OCI-LY3 (cell line): ENCODE data around the gene LYRM1.

Source experiments
- CTCF ChIP-seq: fragments of 200-600, 300-600 bp; sonication (generic); IDR thresholded peaks from 2 replicates; pipeline ENCODE4 v1.5.1; 2014; ENCODE audit warnings: antibody characterized with exemption, low read length, low read depth
- EZH2phosphoT487 ChIP-seq: fragments of 200-600 bp; shearing (Covaris generic); IDR thresholded peaks from 2 replicates; pipeline ENCODE4 v1.6.1; 2018; ENCODE audit warnings: antibody characterized with exemption, mixed run types, low read depth

DNA sequence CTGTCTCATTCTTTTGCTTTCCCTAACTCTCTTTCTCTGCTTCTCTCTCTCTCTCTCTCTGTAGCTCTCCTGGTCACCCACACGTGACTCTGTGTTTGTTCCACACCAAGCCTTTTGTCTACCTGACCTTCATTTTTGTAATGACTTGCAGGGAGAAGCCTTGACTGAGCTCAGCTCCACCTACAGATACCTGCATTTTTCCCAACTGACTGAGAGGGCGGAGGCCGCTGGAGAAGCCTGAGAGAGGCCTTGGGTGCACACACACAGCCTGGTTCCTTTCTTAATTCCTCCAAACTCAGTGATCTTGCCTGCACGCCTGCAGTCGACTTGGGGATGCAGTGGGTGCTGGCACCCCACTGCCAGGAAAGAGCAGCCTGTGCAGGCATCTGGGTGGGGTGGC, 68.8 kb downstream of the LYRM1 start:
- TF ChIP-seq CTCF = no peak
- TF ChIP-seq EZH2phosphoT487 = no peak
